HUDEP-2 (cell line): ENCODE measurements around the gene LYPD6.
"Not testable (repeated sequence)": the region's sequence is repeated elsewhere in the genome, so short reads cannot be mapped to it uniquely, and the experiment has no call there.

ENCODE experiments used
- DNase-seq, 76 experiments: peaks; one replicate each; lab custom pipeline; 2025; ENCODE audit not compliant: unreplicated experiment in 76 of 76; lab: John Stamatoyannopoulos, UW

LYPD6 gene, protein sequence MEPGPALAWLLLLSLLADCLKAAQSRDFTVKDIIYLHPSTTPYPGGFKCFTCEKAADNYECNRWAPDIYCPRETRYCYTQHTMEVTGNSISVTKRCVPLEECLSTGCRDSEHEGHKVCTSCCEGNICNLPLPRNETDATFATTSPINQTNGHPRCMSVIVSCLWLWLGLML

GRCh38 chr2:149330127-149331022, at the start of gene LYPD6:
Gene LYPD6 (plus strand): TSS chr2:149330587. CDS start chr2:149437709, 107,122 bp downstream.
- DNase-seq = peak in 2 of 76 experiments; percentile 4 to 26

GRCh38 chr2:149281441-149281840, 48.9 kb upstream of the LYPD6 start:
- DNase-seq = no peak

GRCh38 chr2:149290662-149291061, 39.7 kb upstream of the LYPD6 start:
- no peak for DNase-seq

- DNase-seq = no peak
Measured at GRCh38 chr2:149291881-149292280, 38.5 kb upstream of the LYPD6 start.

GRCh38 chr2:149296031-149296430, 34.4 kb upstream of the LYPD6 start:
- no peak for DNase-seq

DNA sequence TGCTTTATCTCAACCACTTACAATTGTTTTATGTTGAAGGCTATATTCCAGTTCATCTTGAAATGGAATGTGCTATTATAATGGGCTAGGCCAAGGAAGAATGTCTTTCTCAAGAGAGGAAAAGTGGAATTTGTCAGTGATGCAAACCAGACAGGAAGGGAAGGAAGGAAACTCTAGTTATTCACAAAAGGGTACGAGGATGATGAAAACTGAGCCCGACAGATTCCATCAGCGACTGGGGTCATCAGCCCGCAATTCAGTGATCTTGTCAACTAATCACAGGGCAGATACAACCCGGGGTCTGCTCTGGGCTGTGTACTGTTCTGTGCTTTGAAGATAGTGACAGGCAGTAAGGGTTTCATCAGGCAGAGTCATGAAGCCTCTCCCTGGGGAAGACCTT, 23.4 kb upstream of the LYPD6 start:
- DNase-seq = no peak

DNA sequence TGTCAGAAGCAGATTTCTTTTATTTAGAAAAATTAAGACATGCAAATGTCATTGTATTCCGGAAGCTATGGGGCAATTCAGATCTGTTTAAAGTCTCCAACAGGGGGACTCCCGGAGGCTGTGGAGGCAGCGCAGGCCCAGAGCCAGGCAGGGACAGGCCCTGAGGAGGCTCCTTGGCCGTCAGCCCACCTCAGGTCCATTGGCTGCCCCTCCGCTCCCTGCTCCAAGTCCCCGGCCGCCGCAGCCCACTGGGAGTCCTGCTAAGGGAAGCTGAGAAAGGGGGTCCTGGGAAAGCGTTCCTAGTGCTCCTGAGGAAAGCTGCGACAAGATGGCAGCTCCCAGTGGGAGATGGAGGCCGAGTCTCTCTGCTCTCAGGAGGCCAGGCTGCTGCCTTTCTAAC, 20.0 kb upstream of the LYPD6 start:
- DNase-seq = no peak

- no peak for DNase-seq
Measured at GRCh38 chr2:149312039-149312438, 18.3 kb upstream of the LYPD6 start.

DNA sequence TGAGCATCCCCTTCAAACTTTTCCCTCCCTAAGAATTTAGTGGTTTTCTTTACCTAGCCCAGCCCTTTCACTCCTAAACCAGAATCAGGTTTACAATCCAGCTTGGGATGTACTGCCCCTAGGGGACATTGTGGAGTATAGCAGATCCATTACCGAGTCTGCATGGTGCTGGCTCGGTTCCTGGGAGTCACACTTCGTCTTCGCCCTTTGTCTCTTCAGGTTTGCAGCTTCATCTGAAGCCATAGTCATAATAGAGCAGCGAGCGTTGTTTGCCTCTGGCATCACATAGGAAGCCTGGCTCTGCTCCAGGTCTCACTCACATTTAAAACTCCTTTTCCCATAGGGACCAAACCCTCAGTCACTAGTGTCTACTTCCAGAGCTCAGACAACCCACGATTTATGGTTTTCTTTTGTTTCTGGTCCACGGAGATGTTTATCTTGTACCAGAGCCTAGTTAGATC, 16.8 kb upstream of the LYPD6 start:
- DNase-seq = peak in 15 of 76 experiments; percentile 1 to 28 (median 15)

DNA sequence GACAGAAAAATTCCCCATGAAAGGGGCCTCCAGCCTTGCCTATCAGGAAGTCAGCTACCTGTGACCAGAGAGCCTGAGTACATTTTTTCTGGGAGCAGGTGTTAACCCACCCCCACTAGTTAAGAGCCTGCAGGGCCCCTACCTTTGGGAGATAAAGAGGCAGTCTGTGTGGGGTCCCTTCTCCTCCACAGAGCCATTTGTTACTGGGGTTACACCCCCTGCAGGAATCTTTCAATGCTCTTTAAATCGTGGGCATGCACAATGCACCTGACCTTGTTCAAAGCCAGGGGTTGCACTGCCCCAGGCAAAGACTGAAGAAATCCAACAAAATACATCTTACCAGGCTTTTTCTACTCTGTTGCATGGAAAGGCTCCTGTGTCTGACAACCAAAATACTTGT, 15.7 kb upstream of the LYPD6 start:
- DNase-seq = no peak

- DNase-seq = no peak
Measured at GRCh38 chr2:149315461-149315860, 14.9 kb upstream of the LYPD6 start.

- not testable (repeated sequence) for DNase-seq
Measured at GRCh38 chr2:149318566-149318965, 11.8 kb upstream of the LYPD6 start.

DNA sequence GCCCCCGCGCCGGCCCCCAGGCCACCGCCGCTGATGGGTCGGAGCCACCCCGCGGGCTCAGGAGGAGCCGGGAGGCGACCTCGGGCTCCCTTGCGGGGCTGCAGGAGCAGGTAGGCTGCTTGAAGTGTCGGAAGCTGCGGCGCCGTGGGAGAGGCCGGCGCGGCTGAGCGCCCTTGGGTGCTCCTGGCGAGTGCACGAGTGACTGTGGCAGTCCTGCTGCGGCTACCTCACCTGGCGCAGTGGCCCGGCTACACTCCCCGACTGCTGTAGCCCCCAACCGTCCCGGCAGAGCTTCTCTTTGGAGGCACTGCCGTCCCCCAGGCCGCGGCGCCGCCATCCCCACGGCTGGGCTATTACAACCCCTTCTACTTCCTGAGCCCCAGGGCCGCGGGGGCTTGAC, 10.0 kb upstream of the LYPD6 start:
- DNase-seq = no peak

DNA sequence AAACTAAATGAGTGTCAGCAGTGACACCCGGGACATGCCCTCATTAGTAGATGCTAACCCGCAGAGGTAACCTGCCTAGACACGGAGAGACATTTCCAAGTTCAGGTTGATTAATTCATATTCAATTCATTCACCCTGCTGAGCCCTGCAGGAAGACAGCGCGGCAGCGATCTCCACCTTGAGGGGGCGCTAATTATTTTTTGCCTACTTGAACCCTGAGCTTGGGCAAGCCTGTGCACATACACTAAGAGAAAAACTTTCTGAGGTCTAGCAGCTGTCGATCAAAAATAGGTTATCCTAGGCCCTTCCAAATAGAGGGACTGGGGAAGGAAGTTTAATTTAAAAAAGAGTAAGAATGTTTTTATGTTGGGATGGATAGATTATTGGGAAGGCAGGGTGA, 1.3 kb upstream of the LYPD6 start:
- peak in 3 of 76 experiments; percentile 1 to 9 (median 5) for DNase-seq

DNA sequence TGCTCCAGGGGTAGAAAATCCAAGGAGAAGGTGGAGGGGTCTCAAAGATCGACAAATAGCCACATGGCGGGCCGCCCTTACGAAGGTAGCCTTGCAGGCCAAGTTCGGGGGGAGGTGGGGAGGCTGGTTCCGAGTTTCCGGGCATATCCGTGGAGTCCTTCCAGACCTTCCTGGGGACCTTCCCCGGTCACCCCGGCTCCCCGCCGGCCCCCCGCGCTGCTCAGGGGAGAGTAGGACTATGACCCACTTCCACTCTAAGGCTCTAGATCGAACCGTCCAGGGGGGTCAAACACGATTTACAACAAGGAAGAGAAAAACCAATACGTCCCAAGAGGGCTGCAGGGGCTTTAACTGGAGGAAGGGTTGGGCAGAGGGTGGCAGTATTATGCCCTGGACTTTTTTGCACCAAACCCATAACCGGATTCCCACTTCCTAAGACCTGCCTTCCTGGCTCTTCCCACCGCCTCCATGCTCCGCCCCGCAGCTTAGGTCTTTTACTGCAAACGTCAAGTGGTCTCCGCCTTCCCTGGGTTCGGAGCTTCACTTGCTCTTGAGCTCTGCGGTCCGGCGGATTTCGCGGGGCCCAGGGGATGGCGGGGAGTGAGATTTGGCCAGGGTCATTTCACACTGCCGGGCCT, 779 bp upstream of the LYPD6 start:
- DNase-seq = no peak

DNA sequence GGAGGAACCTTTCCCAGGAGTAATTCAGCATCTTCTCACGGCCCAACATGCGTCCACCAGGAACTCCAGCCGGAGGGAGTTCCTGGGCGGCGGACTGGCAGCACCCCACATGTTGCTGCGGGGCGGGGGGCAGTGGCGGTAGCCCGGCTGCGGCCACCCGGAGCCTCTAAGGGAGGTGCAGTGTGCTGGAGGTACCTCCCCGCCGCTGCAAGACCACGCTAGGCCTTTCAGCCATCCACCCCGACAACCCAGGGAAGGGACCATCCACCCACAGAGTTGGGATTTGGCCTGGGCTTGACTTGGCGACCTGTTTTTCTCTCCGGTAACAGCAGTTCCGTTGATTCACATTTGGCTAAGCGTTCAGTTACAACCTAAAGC, 625 bp downstream of the LYPD6 start:
- no peak for DNase-seq

GRCh38 chr2:149332364-149332763, 2.0 kb downstream of the LYPD6 start:
- DNase-seq = no peak

DNA sequence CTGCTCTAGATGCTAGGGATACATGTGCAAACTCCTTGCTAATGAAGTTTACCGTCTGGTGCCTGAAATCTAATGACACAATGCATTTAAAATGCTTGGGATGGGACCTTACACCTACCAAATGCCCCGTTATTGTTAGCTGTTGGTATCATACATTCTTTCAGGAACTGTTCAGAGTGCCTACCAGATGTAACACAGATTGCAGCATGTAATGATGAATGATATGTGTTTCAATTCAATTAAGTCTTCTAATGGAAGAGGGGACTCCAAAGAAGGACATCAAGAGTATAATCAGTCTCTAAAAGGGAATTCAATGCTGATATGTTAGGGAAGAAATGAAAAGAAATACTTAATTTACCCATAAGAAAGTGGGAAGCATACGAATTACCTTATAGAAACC, 3.2 kb downstream of the LYPD6 start:
- no peak for DNase-seq

DNA sequence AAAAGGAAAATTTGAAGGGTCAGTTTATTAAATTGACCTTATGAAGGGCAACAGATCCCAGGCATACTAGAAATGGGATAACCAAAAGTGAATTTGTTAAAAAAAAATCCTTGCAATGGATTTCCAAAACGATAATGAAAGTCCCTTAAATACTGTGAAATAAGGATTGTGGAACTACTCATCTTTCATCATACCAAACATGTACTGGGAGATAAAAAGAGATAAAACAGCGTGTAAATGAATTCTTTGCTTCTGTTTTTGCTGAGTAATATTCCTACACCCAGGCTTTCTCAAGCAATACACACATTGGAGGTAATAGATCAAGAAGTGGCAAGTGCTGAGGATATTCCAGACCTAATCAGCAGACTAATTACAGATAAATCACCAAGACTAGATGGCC, 3.8 kb downstream of the LYPD6 start:
- DNase-seq = no peak

DNA sequence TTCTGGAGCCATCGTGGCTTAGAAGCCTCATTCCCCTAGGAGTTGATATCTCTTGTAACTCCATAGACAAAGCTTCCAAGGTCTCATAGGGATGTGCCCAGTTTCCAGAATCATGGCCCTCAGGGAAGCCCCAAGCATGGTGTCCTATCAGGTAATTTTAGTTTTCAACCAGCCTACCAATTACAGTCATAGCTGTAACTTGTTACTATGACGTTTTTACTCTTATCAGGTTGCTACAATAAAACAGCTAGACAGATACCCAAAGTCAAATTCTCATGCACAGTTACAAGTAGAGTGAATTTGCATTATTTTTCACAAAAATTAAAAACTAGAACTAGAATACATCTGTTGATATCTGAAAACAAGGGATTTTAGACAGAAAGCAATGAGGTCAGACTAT, 8.9 kb downstream of the LYPD6 start:
- DNase-seq = no peak

DNA sequence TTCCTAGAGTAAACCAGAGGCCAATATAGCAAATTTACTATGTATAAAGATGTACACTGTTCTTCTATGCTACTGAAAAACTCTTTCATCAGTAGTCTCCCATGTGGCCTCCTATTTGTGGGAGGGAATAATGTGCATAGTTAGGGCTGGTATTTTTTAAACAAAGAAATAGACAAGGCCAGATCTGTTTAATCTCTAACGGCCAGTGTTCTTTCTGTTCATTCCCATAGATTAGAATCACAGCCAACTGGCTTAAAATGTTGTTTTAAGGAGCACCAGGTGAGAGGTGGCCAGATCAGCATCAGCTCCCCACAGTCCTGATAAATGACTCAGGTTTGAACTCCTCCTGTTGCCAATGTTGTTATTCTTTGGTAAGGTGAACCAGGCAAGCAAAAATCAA, 12.1 kb downstream of the LYPD6 start:
- no peak for DNase-seq

DNA sequence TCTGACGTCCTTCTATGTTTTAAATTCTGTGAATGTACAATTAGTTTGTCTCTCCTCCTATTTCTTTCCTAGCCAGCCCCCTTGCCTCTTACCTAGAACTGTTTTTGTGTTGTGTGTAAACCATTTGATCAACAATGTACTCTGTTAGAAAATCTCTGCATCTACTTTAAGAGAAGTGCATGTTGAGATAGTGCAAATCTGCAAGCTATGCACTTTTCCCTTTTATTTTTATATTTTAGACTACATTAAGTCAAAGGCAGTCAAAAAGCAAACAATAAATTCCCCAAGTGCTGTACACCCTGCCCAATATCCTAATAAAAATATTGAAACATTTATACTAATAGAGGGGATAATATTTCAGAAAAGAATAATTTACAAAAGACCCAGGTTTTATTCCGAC, 13.7 kb downstream of the LYPD6 start:
- no peak for DNase-seq
